22Rv1 (cell line): ENCODE results near the gene KLF17.

Source experiments
- CTCF ChIP-seq: fragments of 450-650 bp; IDR thresholded peaks from 2 replicates; pipeline ENCODE4 v1.5.1; 2017; ENCODE audit warnings: mild to moderate bottlenecking
- ZFX ChIP-seq: fragments of 450-650 bp; IDR thresholded peaks from 2 replicates; pipeline ENCODE4 v1.6.1; 2017; ENCODE audit warnings: antibody characterized with exemption, borderline replicate concordance

- no peak for TF ChIP-seq CTCF
- no peak for TF ChIP-seq ZFX
Measured at GRCh38 chr1:44131411-44131810, 12.8 kb downstream of the KLF17 start.
